HG02678 (cell line): ENCODE data around the gene GINS2.

Source experiments
- ATAC-seq: cut with Tn5 transposase; IDR thresholded peaks from one replicate; pipeline ENCODE4 v1.9.1; 2021; ENCODE audit warnings: mild to moderate bottlenecking, moderate library complexity; ENCODE audit not compliant: unreplicated experiment

The GINS2 gene

GRCh38 chr16:85716680-85717038 lies 27.9 kb upstream of the GINS2 start:
- ATAC-seq: no peak

GRCh38 chr16:85716022-85716679 lies 27.4 kb upstream of the GINS2 start:
- no peak for ATAC-seq

GRCh38 chr16:85715169-85716021 lies 26.6 kb upstream of the GINS2 start:
- ATAC-seq: no peak

GRCh38 chr16:85712801-85713200 lies 24.0 kb upstream of the GINS2 start:
- no peak for ATAC-seq

GRCh38 chr16:85711982-85712587 lies 23.3 kb upstream of the GINS2 start:
- ATAC-seq: no peak

GRCh38 chr16:85710732-85711131 lies 22.0 kb upstream of the GINS2 start:
- no peak for ATAC-seq

- ATAC-seq: no peak
These were observed 21.2 kb upstream of the GINS2 start for GRCh38 chr16:85709766-85710585.

GRCh38 chr16:85708338-85708737 lies 19.6 kb upstream of the GINS2 start:
- ATAC-seq: no peak

- ATAC-seq: no peak
These were observed 18.9 kb upstream of the GINS2 start for GRCh38 chr16:85707528-85708095.

GRCh38 chr16:85706449-85707034 lies 17.8 kb upstream of the GINS2 start:
- no peak for ATAC-seq

GRCh38 chr16:85704900-85705846 lies 16.4 kb upstream of the GINS2 start:
- ATAC-seq: no peak

GRCh38 chr16:85704011-85704410 lies 15.3 kb upstream of the GINS2 start:
- ATAC-seq: no peak

GRCh38 chr16:85699628-85700027 lies 10.9 kb upstream of the GINS2 start:
- ATAC-seq: no peak

- ATAC-seq: no peak
These were observed 10.3 kb upstream of the GINS2 start for GRCh38 chr16:85698935-85699558.

GRCh38 chr16:85698459-85698891 lies 9.7 kb upstream of the GINS2 start:
- ATAC-seq: no peak

- ATAC-seq: no peak
These were observed 8.7 kb upstream of the GINS2 start for GRCh38 chr16:85697431-85697830.

GRCh38 chr16:85696781-85697180 lies 8.0 kb upstream of the GINS2 start:
- ATAC-seq: no peak

GRCh38 chr16:85695196-85696128 lies 6.7 kb upstream of the GINS2 start:
- ATAC-seq: no peak
